Loucy (cell line): ENCODE results near the gene STON1.

Experiments
- H2AFZ ChIP-seq: fragments of 200-600 bp; sonication (generic); 2 replicates; pipeline ENCODE4 v1.6.0; 2016; ENCODE audit warnings: antibody characterized with exemption, mild to moderate bottlenecking, low read length, moderate library complexity
- H3F3A ChIP-seq: fragments of 200-600 bp; 2 replicates; pipeline ENCODE4 v1.6.0; 2016; ENCODE audit warnings: antibody characterized with exemption, low read depth, mild to moderate bottlenecking
- H3K27me3 ChIP-seq: fragments of 200-600 bp; sonication (generic); 2 replicates; pipeline ENCODE4 v1.6.1; 2014; ENCODE audit warnings: low read length, mild to moderate bottlenecking; ENCODE audit not compliant: insufficient read depth, poor library complexity, severe bottlenecking
- H3K36me3 ChIP-seq: fragments of 200-600 bp; sonication (generic); 2 replicates; pipeline ENCODE4 v1.6.1; 2016; ENCODE audit warnings: low read length; ENCODE audit not compliant: insufficient read depth
- H3K4me1 ChIP-seq: fragments of 200-600 bp; sonication (generic); 2 replicates; pipeline ENCODE4 v1.5.1; 2014; ENCODE audit warnings: low read length, mild to moderate bottlenecking; ENCODE audit not compliant: insufficient read depth, poor library complexity, severe bottlenecking
- H3K4me2 ChIP-seq: fragments of 200-600 bp; sonication (generic); 2 replicates; pipeline ENCODE4 v1.6.0; 2014; ENCODE audit warnings: antibody characterized with exemption, low read length, low read depth, mild to moderate bottlenecking; ENCODE audit not compliant: poor library complexity, severe bottlenecking
- H3K4me3 ChIP-seq: fragments of 200-600 bp; sonication (generic); 2 replicates; pipeline ENCODE4 v1.5.1; 2014; ENCODE audit warnings: low read length, mild to moderate bottlenecking, mixed read lengths; ENCODE audit not compliant: poor library complexity, severe bottlenecking
- H3K79me2 ChIP-seq: fragments of 200-600 bp; sonication (generic); 2 replicates; pipeline ENCODE4 v1.6.1; 2014; ENCODE audit warnings: low read length; ENCODE audit not compliant: insufficient read depth
- H3K9ac ChIP-seq: fragments of 200-600 bp; sonication (generic); 2 replicates; pipeline ENCODE4 v1.6.0; 2014; ENCODE audit warnings: mild to moderate bottlenecking, low read depth, low read length, moderate library complexity; ENCODE audit not compliant: poor library complexity, severe bottlenecking
- H3K9me2 ChIP-seq: fragments of 200-600 bp; sonication (generic); replicated peaks from 2 replicates; pipeline ENCODE4 v1.6.1; 2016; ENCODE audit warnings: low read depth, low read length, mixed read lengths
- H3K9me3 ChIP-seq: fragments of 200-600 bp; sonication (generic); 2 replicates; pipeline ENCODE4 v1.6.1; 2014; ENCODE audit warnings: mild to moderate bottlenecking, antibody characterized with exemption, low read length, low read depth; ENCODE audit not compliant: insufficient read depth
- H4K20me1 ChIP-seq: fragments of 200-600 bp; sonication (generic); 2 replicates; pipeline ENCODE4 v1.6.0; 2014; ENCODE audit warnings: antibody characterized with exemption, low read length, mild to moderate bottlenecking; ENCODE audit not compliant: insufficient read depth, poor library complexity, severe bottlenecking
- EZH2phosphoT487 ChIP-seq: fragments of 200-600 bp; IDR thresholded peaks from 2 replicates; pipeline ENCODE4 v1.6.1; 2018; ENCODE audit warnings: antibody characterized with exemption, mild to moderate bottlenecking, moderate library complexity, borderline replicate concordance
- TF ChIP-seq, protein P1 (sequence below): fragments of 200-600 bp; sonication (generic); conservative IDR thresholded peaks from 2 replicates; pipeline ENCODE4 v1.5.1; 2014; ENCODE audit warnings: mild to moderate bottlenecking, antibody characterized with exemption, low read length

STON1 gene

GRCh38 chr2:48578313-48578712 is 48.4 kb downstream of the STON1 start:
- Histone ChIP-seq H3K4me2 (no peak overlapping the region), H3K36me3 (no peaks in the 10 kb centered on the region), H2AFZ (no peak overlapping the region), H3K79me2 (no peaks in the 10 kb centered on the region), H3K27me3 (no peaks in the 10 kb centered on the region), H4K20me1 (no peaks in the 10 kb centered on the region), H3K9ac (no peak overlapping the region), H3K9me3 (no peaks in the 10 kb centered on the region), H3K9me2 (no peaks in the 10 kb centered on the region), H3K4me1 (no peaks in the 10 kb centered on the region), H3F3A (no peaks in the 10 kb centered on the region), H3K4me3 (no peak overlapping the region)
- TF ChIP-seq, protein P1, sequence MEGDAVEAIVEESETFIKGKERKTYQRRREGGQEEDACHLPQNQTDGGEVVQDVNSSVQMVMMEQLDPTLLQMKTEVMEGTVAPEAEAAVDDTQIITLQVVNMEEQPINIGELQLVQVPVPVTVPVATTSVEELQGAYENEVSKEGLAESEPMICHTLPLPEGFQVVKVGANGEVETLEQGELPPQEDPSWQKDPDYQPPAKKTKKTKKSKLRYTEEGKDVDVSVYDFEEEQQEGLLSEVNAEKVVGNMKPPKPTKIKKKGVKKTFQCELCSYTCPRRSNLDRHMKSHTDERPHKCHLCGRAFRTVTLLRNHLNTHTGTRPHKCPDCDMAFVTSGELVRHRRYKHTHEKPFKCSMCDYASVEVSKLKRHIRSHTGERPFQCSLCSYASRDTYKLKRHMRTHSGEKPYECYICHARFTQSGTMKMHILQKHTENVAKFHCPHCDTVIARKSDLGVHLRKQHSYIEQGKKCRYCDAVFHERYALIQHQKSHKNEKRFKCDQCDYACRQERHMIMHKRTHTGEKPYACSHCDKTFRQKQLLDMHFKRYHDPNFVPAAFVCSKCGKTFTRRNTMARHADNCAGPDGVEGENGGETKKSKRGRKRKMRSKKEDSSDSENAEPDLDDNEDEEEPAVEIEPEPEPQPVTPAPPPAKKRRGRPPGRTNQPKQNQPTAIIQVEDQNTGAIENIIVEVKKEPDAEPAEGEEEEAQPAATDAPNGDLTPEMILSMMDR = no peak
- no peak for TF ChIP-seq EZH2phosphoT487

- Histone ChIP-seq H4K20me1 (no peaks in the 10 kb centered on the region), H3K9me2 (no peaks in the 10 kb centered on the region), H3K27me3 (no peaks in the 10 kb centered on the region), H3K79me2 (no peaks in the 10 kb centered on the region), H3K9ac (no peak overlapping the region), H3K36me3 (no peaks in the 10 kb centered on the region), H2AFZ (no peak overlapping the region), H3K4me2 (no peak overlapping the region), H3F3A (no peaks in the 10 kb centered on the region), H3K9me3 (no peaks in the 10 kb centered on the region), H3K4me3 (no peak overlapping the region), H3K4me1 (no peaks in the 10 kb centered on the region)
- TF ChIP-seq, protein P1 = no peak
- TF ChIP-seq EZH2phosphoT487 = no peak
These were observed 54.0 kb downstream of the STON1 start for GRCh38 chr2:48583961-48584360.

DNA sequence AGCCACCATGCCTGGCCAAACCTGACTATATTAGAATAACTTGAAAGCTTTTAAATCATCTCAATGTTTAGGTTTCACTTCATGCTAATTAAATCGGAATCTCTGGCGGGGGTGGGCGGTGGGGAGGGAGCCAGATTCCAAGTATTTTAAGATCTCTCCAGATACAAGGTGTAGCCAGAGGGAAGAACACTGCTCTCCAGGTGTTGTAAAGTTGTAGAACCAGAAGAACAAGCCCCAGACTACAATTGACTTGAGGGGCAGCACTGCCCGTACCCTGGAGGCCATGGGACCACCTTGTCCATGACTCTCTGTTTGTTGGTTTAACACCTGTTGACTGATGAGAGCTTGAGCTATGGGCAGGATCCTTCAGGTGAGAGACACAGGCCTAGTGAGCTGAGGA is 54.6 kb downstream of the STON1 start:
- Histone ChIP-seq H3K9ac (no peak overlapping the region), H3K79me2 (no peaks in the 10 kb centered on the region), H4K20me1 (no peaks in the 10 kb centered on the region), H3F3A (no peaks in the 10 kb centered on the region), H3K9me2 (no peaks in the 10 kb centered on the region), H2AFZ (no peak overlapping the region), H3K4me3 (no peak overlapping the region), H3K27me3 (no peaks in the 10 kb centered on the region), H3K4me1 (no peaks in the 10 kb centered on the region), H3K9me3 (no peaks in the 10 kb centered on the region), H3K4me2 (no peak overlapping the region), H3K36me3 (no peaks in the 10 kb centered on the region)
- TF ChIP-seq, protein P1 = no peak
- no peak for TF ChIP-seq EZH2phosphoT487
